ENCODE measurements around the gene LRWD1.
"Not testable (repeated sequence)": the region's sequence is repeated elsewhere in the genome, so short reads cannot be mapped to it uniquely, and the experiment has no call there.

The LRWD1 gene

GRCh38 chr7:102496861-102497260, 32.1 kb downstream of the LRWD1 start:
- DNase-seq (ENCODE audit: low read depth in 3 of 3) = not testable (repeated sequence)

GRCh38 chr7:102497308-102497707, 32.5 kb downstream of the LRWD1 start:
- not testable (repeated sequence) for DNase-seq (ENCODE audit: low read depth in 3 of 3)

GRCh38 chr7:102498321-102498720, 33.5 kb downstream of the LRWD1 start:
- DNase-seq (ENCODE audit: low read depth in 3 of 3) = not testable (repeated sequence)

GRCh38 chr7:102503141-102503540, 38.4 kb downstream of the LRWD1 start:
- DNase-seq (ENCODE audit: low read depth in 3 of 3) = not testable (repeated sequence)

GRCh38 chr7:102505298-102506185, 40.8 kb downstream of the LRWD1 start:
- DNase-seq (ENCODE audit: low read depth in 3 of 3) = not testable (repeated sequence)

GRCh38 chr7:102507410-102508088, 42.8 kb downstream of the LRWD1 start:
- DNase-seq (ENCODE audit: low read depth in 3 of 3) = not testable (repeated sequence)

- DNase-seq (ENCODE audit: low read depth in 3 of 3) = not testable (repeated sequence)
Measured at GRCh38 chr7:102510575-102510974, 45.8 kb downstream of the LRWD1 start.

- DNase-seq (ENCODE audit: low read depth in 3 of 3) = not testable (repeated sequence)
Measured at GRCh38 chr7:102511860-102512522, 47.2 kb downstream of the LRWD1 start.

GRCh38 chr7:102512642-102513221, 47.9 kb downstream of the LRWD1 start:
- not testable (repeated sequence) for DNase-seq (ENCODE audit: low read depth in 3 of 3)

- not testable (repeated sequence) for DNase-seq (ENCODE audit: low read depth in 3 of 3)
Measured at GRCh38 chr7:102514881-102515721, 50.3 kb downstream of the LRWD1 start.

- not testable (repeated sequence) for DNase-seq (ENCODE audit: low read depth in 3 of 3)
Measured at GRCh38 chr7:102515889-102516288, 51.1 kb downstream of the LRWD1 start.

- DNase-seq (ENCODE audit: low read depth in 3 of 3) = not testable (repeated sequence)
Measured at GRCh38 chr7:102516951-102517350, 52.2 kb downstream of the LRWD1 start.

- not testable (repeated sequence) for DNase-seq (ENCODE audit: low read depth in 3 of 3)
Measured at GRCh38 chr7:102517550-102518147, 52.9 kb downstream of the LRWD1 start, which contains the start of gene RASA4B. RASA4B (minus strand) TSS chr7:102517777; CDS start chr7:102517710, 67 bp downstream.

- DNase-seq (ENCODE audit: low read depth in 3 of 3) = not testable (repeated sequence)
Measured at GRCh38 chr7:102520797-102521196, 56.0 kb downstream of the LRWD1 start.
